Endothelial cell of umbilical vein (primary cell): ENCODE results near the gene FBXO7.
A peak's percentile ranks its signal among the peaks of the same experiment; 100 is the strongest.

Source experiments
- CTCF ChIP-seq, 2 donors: IDR thresholded peaks; 1 replicate in 1 of 2; 2 replicates in 1 of 2; pipeline ENCODE4 v1.5.1; 2011; ENCODE audit warnings: low read length in 2 of 2, mild to moderate bottlenecking in 2 of 2, moderate library complexity in 2 of 2, control low read depth in 1 of 2, inconsistent platforms in 1 of 2, low read depth in 1 of 2; ENCODE audit not compliant: insufficient read depth in 1 of 2; ENCODE audit errors: extremely low read depth in 1 of 2
- GATA2 ChIP-seq: IDR thresholded peaks from 2 replicates; pipeline ENCODE4 v1.7.0; 2011; ENCODE audit warnings: low read depth, mild to moderate bottlenecking, moderate library complexity, mixed read lengths, low read length; ENCODE audit not compliant: insufficient read length, insufficient read depth
- MAX ChIP-seq: IDR thresholded peaks from 2 replicates; pipeline ENCODE4 v1.6.1; 2011; ENCODE audit not compliant: insufficient read depth, insufficient read length
- MYC ChIP-seq: IDR thresholded peaks from one replicate; pipeline ENCODE4 v1.6.1; 2011; ENCODE audit warnings: mild to moderate bottlenecking, low read depth, low read length
- POLR2A ChIP-seq: IDR thresholded peaks from 2 replicates; pipeline ENCODE4 v1.6.1; 2012; ENCODE audit warnings: low read depth, mild to moderate bottlenecking, control low read depth, low read length

- TF ChIP-seq POLR2A, result no peak
- no peak for TF ChIP-seq MYC
- TF ChIP-seq CTCF (IDR thresholded peaks at IDR 0.05; ENCODE audit: extremely low read depth in 1 of 2, insufficient read depth in 1 of 2, low read depth in 1 of 2, low read length in 2 of 2), result peak; percentile 79 to 89
- no peak for TF ChIP-seq MAX
- TF ChIP-seq GATA2, result no peak
Observed at GRCh38 chr22:32528984-32529982, 54.7 kb downstream of the FBXO7 start.
